ENCODE results near the gene CATSPERB.

CATSPERB gene

GRCh38 chr14:91580876-91581577 is 150.9 kb downstream of the CATSPERB start:
- DNase-seq (ENCODE audit: extremely low spot score): no peak
- ChIA-PET CTCF (interaction anchor here (1.4 to 2.1 kb wide), 2 partner anchors 12 to 13 kb away, joined by 3 to 7 read pairs; no protein-coding TSS in a partner anchor), POLR2A (no interaction called here)
- TF ChIP-seq CTCF (IDR thresholded peaks at IDR 0.05; ENCODE audit: control extremely low read depth, extremely low read depth, low read depth, missing control alignments): no peak

DNA sequence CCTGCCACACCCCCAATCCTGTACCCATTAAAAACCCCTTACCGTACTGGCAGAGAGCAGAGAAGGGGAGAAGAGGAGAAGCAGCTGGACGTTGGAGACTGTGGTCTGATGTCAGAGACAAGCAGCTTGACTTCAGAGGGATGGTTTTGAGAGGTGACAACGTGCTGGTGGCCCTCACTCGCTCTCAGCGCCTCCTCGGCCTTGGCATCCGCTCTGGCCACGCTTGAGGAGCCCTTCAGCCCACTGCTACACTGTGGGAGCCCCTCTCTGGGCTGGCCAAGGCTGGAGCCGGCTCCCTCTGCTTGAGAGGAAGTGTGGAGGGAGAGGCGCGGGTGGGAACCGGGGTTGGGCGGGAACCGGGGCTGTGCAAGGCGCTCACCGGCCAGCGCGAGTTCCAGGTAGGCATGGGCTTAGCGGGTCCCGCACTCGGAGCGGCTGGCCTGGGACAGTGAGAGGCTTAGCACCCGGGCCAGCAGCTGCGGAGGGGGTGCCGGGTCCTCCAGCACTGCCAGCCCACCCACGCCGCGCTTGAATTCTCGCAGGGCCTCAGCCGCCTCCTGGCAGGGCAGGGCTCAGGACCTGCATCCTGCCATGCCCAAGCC is 154.2 kb downstream of the CATSPERB start:
- ChIA-PET POLR2A (no interaction called here), CTCF (no interaction called here)
- no peak for TF ChIP-seq CTCF (IDR thresholded peaks at IDR 0.05; ENCODE audit: control extremely low read depth, extremely low read depth, low read depth, missing control alignments)
- DNase-seq (ENCODE audit: extremely low spot score): no peak

DNA sequence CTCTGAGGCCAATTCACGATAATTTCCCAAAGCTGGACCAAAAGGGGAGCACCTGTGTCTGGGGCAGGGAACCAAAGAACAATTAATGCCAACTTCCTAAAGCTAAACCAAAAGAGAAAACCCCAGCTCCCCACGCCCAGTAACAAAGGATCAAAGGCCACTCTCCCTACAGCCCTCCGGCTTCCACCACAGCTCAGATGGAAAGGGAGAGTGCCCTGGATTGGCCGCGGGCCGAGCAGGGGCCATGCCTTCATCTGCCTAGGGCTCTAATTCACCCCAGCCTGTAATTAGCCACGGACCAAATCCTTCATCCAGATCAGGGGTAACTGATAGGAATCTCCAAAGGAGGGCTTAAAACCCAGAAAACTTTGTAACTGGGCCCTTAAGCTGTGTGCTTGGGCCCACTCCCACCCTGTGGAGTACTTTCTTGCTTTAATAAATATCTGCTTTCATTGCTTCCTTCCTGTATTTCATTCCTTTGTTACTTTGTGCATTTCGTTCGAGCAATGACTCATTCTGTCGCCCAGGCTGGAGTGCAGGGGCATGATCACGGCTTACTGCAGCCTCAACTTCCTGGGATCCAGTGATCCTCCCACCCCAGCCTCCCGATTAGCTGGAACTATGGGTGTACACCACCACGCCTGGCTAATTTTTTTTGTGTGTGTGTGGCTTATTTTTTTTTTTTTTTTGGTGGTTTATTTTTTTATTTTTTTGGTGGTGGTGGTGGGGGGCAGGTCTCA is 156.2 kb downstream of the CATSPERB start:
- CTCF ChIA-PET: no interaction called here
- POLR2A ChIA-PET: no interaction called here
- TF ChIP-seq CTCF (IDR thresholded peaks at IDR 0.05; ENCODE audit: control extremely low read depth, extremely low read depth, low read depth, missing control alignments): no peak
- DNase-seq (ENCODE audit: extremely low spot score): no peak

DNA sequence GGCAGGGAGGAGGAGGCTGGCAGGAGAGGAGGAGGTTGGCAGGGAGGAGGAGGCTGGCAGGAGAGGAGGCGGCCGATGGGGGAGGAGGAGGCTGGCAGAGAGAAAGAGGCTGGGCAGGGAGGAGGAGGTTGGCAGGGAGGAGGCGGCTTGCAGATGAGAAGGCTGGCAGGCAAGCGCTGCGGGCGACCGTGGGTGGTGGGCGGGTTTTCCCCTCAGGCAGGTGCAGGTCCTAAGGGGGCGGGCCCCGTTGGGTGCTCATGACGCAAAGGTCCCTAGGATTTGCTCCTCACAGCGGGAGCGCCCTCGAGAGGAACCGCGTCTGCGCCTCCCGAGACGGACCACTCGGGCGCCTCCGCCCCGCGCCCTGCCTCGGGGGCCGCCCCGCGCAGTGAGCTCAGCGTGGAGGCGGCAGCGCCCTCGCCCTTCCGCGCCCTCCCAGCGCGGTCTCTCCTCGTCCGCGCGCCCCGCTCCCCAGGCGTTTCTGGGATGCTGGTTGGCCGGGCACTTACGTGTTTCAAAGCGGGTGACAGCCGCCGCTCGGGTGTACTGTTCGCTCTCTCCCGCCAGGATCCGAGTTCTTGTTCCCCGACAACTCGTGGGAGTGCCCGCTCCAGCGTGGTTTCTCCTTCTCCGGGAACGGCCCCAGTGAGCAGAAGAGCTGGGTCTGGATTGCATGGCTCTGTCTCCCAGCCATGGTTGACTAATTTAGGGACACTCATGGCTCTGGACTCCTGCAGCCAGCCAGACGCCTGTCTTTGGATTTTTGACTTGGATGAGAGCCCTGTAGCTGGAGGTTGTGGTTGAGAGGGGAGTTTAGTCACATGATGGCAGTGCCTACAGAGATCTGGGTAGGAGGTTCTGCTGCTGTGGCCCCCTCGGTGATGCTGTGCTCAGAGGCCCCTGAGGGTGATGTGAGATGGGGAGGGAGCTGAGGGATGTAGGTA is 157.7 kb downstream of the CATSPERB start:
- ChIA-PET CTCF (interaction anchor here (0.9 kb wide), 1 partner anchor 12 kb away, joined by 3 read pairs; no protein-coding TSS in a partner anchor), POLR2A (no interaction called here)
- no peak for TF ChIP-seq CTCF (IDR thresholded peaks at IDR 0.05; ENCODE audit: control extremely low read depth, extremely low read depth, low read depth, missing control alignments)

DNA sequence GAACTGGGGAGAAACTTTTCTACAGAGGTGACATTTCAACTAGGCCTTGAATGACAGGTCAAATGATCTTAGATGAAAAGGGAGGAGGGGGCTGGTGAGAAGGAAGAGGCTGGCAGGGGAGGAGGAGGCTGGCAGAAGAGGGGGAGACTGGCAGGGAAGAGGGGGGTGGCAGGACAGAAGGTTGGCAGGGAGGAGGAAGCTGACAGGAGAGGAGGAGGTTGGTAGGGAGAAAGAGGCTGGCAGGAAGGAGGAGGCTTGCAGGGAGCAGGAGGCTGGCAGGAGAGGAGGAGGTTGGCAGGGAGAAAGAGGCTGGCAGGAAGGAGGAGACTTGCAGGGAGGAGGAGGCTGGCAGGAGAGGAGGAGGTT is 158.4 kb downstream of the CATSPERB start:
- TF ChIP-seq CTCF (IDR thresholded peaks at IDR 0.05; ENCODE audit: control extremely low read depth, extremely low read depth, low read depth, missing control alignments): no peak
- ChIA-PET CTCF (no interaction called here), POLR2A (no interaction called here)
- DNase-seq (ENCODE audit: extremely low spot score): no peak

More for the DNA sequence above, 157.7 kb downstream of the CATSPERB start:
- DNase-seq (ENCODE audit: extremely low spot score): peak; percentile 58

GRCh38 chr14:91570021-91570420 is 161.9 kb downstream of the CATSPERB start:
- CTCF ChIA-PET: no interaction called here
- DNase-seq (ENCODE audit: extremely low spot score): no peak
- POLR2A ChIA-PET: no interaction called here
- no peak for TF ChIP-seq CTCF (IDR thresholded peaks at IDR 0.05; ENCODE audit: control extremely low read depth, extremely low read depth, low read depth, missing control alignments)

Data from GM10248 (cell line).